ENCODE measurements around the gene CLCN6. TPM values are rescaled to one million over a fixed set of nuclear protein-coding genes. Genes with fewer than 3 reads are reported as not detected.

CLCN6 gene, protein sequence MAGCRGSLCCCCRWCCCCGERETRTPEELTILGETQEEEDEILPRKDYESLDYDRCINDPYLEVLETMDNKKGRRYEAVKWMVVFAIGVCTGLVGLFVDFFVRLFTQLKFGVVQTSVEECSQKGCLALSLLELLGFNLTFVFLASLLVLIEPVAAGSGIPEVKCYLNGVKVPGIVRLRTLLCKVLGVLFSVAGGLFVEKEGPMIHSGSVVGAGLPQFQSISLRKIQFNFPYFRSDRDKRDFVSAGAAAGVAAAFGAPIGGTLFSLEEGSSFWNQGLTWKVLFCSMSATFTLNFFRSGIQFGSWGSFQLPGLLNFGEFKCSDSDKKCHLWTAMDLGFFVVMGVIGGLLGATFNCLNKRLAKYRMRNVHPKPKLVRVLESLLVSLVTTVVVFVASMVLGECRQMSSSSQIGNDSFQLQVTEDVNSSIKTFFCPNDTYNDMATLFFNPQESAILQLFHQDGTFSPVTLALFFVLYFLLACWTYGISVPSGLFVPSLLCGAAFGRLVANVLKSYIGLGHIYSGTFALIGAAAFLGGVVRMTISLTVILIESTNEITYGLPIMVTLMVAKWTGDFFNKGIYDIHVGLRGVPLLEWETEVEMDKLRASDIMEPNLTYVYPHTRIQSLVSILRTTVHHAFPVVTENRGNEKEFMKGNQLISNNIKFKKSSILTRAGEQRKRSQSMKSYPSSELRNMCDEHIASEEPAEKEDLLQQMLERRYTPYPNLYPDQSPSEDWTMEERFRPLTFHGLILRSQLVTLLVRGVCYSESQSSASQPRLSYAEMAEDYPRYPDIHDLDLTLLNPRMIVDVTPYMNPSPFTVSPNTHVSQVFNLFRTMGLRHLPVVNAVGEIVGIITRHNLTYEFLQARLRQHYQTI
- 10 to 100 TPM; 19.7 to 20.9 TPM for total RNA-seq

DNA sequence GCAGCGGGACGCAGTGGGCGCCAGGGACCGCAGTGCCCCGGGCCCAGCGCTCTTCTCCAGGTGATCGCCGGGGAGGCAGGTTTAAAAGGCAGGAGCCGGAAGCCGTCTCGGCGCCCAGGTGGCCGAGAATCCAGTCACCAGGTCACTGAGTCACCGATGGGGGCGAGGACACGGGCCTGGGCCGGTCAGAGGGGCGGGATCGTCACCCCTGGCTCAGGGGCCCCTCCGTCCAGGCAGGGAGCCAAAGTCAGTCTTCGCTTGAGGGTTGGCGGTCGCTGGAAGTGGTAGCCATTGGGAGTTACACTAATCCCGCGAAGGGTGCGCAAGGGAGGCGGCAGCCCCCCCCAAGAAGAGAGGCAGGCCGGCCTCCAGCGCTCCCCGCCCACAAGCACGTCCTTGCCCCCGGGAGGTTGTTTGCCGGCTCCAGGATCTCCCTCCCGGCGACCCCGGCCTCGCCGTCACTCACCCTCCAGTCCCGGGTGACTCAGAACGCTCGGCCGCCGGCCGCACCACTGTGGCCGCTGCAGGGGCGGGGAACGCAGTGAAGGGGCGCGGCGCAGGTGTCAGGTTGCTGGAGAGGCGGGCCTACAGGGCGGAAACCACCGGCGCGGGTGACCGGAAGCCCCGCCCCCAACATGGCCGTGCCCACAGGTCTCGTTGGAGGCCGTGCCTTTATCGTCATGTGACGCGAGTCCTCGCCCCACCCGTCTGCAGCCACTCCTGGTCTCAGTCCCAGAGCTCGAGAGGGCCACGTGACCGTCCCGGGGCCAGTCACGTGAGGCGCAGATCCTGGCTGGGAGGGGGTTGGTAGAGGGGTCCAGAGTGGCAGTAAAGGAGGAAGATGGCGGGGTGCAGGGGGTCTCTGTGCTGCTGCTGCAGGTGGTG is at the start of gene CLCN6, which contains the start of gene MTHFR:
TSS of gene CLCN6 (plus strand) at position 770 of the 885 bp plus-strand sequence. CDS start at position 842, 72 bp downstream.
TSS of gene MTHFR (minus strand) at position 543 of the 885 bp plus-strand sequence. CDS start 2,848 bp downstream, outside the sequence.
- CTCF ChIA-PET = interaction anchor here (1.0 to 2.1 kb wide), 4 partner anchors 33 to 156 kb away, joined by 3 to 7 read pairs (median 6); no protein-coding TSS in a partner anchor
- ATAC-seq (peak; percentile 88), DNase-seq (peak; percentile 99)
- H3K4me1 Mint-ChIP-seq (ENCODE audit: low read depth) = peaks cover 64% of the 10 kb centered on the region
- peak within 1 kb of the TSS; percentile 95 for H3K27ac Mint-ChIP-seq
- H3K9me3 Mint-ChIP-seq (ENCODE audit: insufficient read depth) = no peaks in the 10 kb centered on the region
- peaks cover 37% of the 10 kb centered on the region for H3K36me3 Mint-ChIP-seq (ENCODE audit: low read depth)
- peak within 1 kb of the TSS; percentile 97 for H3K4me3 Mint-ChIP-seq
- POLR2A ChIA-PET = interaction anchor here (1.0 to 4.6 kb wide), 3 partner anchors 103 to 124 kb away, joined by 3 to 103 read pairs (median 91); no protein-coding TSS in a partner anchor
- no peaks in the 10 kb centered on the region for H3K27me3 Mint-ChIP-seq (ENCODE audit: low read depth)

DNA sequence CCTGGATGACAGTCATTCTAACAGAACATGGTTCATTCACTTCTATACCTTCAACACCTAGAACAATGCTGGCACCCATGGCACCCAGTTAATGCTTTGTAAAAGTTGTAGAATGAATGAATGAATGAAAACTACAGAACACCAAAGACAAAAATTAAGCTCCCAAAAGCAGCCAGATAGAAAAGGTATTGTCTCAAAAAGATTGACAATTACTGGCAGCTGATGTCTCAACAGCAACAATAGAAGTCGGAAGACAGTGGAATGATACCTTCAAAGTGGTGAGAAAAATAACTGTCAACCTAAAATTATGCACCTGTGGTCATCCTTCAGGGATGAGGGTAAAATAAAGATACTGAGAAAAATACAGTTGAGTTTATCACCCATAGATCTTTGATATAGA is 48.9 kb upstream of the CLCN6 start:
- H3K9me3 Mint-ChIP-seq (ENCODE audit: insufficient read depth) = no peaks in the 10 kb centered on the region
- peaks cover 17% of the 10 kb centered on the region for H3K4me1 Mint-ChIP-seq (ENCODE audit: low read depth)

DNA sequence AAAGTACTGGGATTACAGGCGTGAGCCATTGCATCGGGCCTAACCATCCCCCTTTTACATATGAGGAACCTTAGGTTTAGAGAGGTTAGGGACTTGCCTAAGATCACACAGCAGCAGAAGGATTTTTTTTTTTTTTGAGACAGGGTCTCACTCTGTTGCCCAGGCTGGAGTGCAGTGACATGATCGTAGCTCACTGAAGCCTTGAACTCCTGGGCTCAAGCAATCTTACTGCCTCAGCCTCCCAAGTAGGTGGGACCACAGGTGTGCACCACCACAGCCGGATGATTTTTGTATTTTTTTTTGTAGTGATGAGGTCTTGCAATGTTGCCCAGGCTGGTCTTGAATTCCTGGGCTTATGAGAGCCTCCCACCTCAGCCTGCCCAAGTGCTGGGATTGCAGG is 46.2 kb upstream of the CLCN6 start:
- no peak for DNase-seq
- Mint-ChIP-seq H3K27me3 (ENCODE audit: low read depth) (peaks cover 27% of the 10 kb centered on the region), H3K27ac (no peak overlapping the region), H3K4me3 (no peak overlapping the region), H3K36me3 (ENCODE audit: low read depth) (no peaks in the 10 kb centered on the region), H3K9me3 (ENCODE audit: insufficient read depth) (no peaks in the 10 kb centered on the region), H3K4me1 (ENCODE audit: low read depth) (peaks cover 10% of the 10 kb centered on the region)
- ChIA-PET CTCF (no interaction called here), POLR2A (no interaction called here)
- ATAC-seq = no peak

More for the DNA sequence above, 48.9 kb upstream of the CLCN6 start:
- ATAC-seq (no peak), DNase-seq (no peak)
- H3K27ac Mint-ChIP-seq = no peak overlapping the region
- H3K4me3 Mint-ChIP-seq = no peak overlapping the region
- peaks cover 18% of the 10 kb centered on the region for H3K27me3 Mint-ChIP-seq (ENCODE audit: low read depth)
- CTCF ChIA-PET = no interaction called here
- H3K36me3 Mint-ChIP-seq (ENCODE audit: low read depth) = no peaks in the 10 kb centered on the region
- POLR2A ChIA-PET = interaction anchor here (0.7 kb wide), 1 partner anchor 52 kb away, joined by 3 read pairs; no protein-coding TSS in a partner anchor

DNA sequence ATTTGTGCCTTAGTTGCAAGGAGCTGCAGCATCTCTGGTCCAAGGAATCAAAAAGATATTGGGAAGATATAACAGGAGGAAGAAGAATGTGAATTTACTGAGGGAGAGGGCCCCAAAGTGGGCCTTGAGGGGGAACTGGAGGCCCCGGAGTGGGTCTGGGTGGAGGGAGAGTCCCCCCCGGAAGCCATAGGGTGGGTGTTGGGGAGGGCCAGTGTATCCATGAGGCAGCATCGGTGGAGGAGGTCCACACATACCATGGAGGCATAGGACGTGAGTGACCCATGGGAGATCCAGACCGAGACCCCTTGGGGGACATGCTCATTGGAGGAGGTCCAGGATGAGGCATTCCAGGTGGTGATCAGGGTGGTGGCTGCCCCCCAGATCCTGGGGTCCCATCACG is 44.7 kb upstream of the CLCN6 start:
- no peak for ATAC-seq
- peaks cover 10% of the 10 kb centered on the region for H3K4me1 Mint-ChIP-seq (ENCODE audit: low read depth)
- H3K27ac Mint-ChIP-seq = no peak overlapping the region
- no peak overlapping the region for H3K4me3 Mint-ChIP-seq
- H3K9me3 Mint-ChIP-seq (ENCODE audit: insufficient read depth) = no peaks in the 10 kb centered on the region
- DNase-seq = no peak
- peaks cover 27% of the 10 kb centered on the region for H3K27me3 Mint-ChIP-seq (ENCODE audit: low read depth)
- no peaks in the 10 kb centered on the region for H3K36me3 Mint-ChIP-seq (ENCODE audit: low read depth)
- ChIA-PET POLR2A (no interaction called here), CTCF (no interaction called here)

DNA sequence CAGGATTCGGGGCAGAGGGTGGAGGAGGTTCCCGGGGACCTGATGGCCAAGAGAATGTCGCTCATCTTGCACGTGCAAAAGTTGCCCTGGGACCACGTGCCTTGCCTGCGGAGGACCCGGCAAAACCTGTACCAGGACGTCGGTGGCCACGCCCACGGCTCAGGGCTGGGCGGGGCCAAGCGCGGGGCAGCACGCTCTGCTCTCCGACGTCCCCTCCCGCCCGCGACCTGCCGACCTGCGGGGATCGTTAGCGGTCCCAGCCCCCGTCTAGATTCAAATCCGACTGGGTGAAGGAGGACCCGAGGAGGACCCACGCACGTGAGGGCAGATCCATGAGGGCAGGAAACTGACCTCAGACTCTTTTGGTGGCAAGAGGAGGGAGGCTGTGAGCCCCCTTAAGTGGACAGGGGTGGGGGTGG is 44.0 kb upstream of the CLCN6 start, which contains the start of gene C1orf167:
TSS of gene C1orf167 (plus strand) at position 206 of the 419 bp plus-strand sequence. CDS start 2,208 bp downstream, outside the sequence.
- H3K36me3 Mint-ChIP-seq (ENCODE audit: low read depth) = no peaks in the 10 kb centered on the region
- DNase-seq (peak; percentile 34), ATAC-seq (peak; percentile 80)
- peaks cover 10% of the 10 kb centered on the region for H3K4me1 Mint-ChIP-seq (ENCODE audit: low read depth)
- H3K9me3 Mint-ChIP-seq (ENCODE audit: insufficient read depth) = no peaks in the 10 kb centered on the region
- POLR2A ChIA-PET = no interaction called here
- CTCF ChIA-PET = no interaction called here
- peaks cover 23% of the 10 kb centered on the region for H3K27me3 Mint-ChIP-seq (ENCODE audit: low read depth)
- no peak within 1 kb of the TSS for H3K27ac Mint-ChIP-seq
- no peak within 1 kb of the TSS for H3K4me3 Mint-ChIP-seq

DNA sequence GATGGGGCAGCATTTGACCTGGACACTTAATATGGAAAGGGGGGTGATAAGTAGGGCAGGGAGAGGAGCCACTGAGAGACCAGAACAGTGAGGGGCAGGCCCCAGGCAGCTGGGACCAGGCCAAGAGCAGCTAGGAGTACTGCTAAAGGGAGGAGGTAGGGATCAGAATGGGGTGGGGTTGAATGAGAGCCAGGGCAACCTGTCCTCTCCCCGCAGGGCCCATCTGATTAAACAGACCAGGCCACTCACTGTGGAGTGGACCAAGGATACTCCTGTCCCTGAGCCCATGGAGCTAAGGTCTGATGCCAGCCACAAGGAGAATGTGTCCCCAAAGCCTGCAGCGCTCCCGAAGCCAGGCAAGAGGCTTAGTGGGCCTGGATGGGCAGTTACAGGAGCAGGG is 41.9 kb upstream of the CLCN6 start:
- H3K36me3 Mint-ChIP-seq (ENCODE audit: low read depth) = no peaks in the 10 kb centered on the region
- H3K9me3 Mint-ChIP-seq (ENCODE audit: insufficient read depth) = no peaks in the 10 kb centered on the region
- POLR2A ChIA-PET = interaction anchor here (1.3 to 2.1 kb wide), 2 partner anchors 27 to 144 kb away, joined by 3 to 7 read pairs; no protein-coding TSS in a partner anchor
- no peak for DNase-seq
- H3K4me1 Mint-ChIP-seq (ENCODE audit: low read depth) = peaks cover 10% of the 10 kb centered on the region
- CTCF ChIA-PET = no interaction called here
- peaks cover 20% of the 10 kb centered on the region for H3K27me3 Mint-ChIP-seq (ENCODE audit: low read depth)
- no peak for ATAC-seq
- H3K4me3 Mint-ChIP-seq = no peak overlapping the region
- H3K27ac Mint-ChIP-seq = no peak overlapping the region

DNA sequence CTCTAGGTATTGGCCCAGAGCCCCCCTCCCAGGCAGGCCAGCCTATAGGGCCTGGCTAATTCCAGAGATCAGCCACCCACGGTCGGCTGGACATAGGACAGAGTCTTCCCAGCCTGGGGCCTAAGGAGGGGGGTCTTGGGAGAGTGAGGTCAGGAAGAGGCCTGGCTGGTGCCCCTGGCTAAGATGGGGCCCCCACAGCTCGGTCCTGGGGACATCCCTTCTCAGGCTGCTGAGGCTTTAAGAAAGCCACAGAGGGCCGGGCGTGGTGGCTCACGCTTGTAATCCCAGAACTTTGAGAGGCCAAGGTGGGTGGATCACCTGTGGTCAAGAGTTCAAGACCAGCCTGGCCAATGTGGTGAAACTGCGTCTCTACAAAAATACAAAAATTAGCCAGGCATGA is 41.5 kb upstream of the CLCN6 start:
- ChIA-PET CTCF (no interaction called here), POLR2A (interaction anchor here (1.3 to 2.1 kb wide), 3 partner anchors 27 to 143 kb away, joined by 3 to 7 read pairs (median 3); no protein-coding TSS in a partner anchor)
- peaks cover 10% of the 10 kb centered on the region for H3K4me1 Mint-ChIP-seq (ENCODE audit: low read depth)
- H3K27ac Mint-ChIP-seq = no peak overlapping the region
- no peak overlapping the region for H3K4me3 Mint-ChIP-seq
- no peak for DNase-seq
- H3K9me3 Mint-ChIP-seq (ENCODE audit: insufficient read depth) = no peaks in the 10 kb centered on the region
- peaks cover 18% of the 10 kb centered on the region for H3K27me3 Mint-ChIP-seq (ENCODE audit: low read depth)
- H3K36me3 Mint-ChIP-seq (ENCODE audit: low read depth) = no peaks in the 10 kb centered on the region
- ATAC-seq = no peak

DNA sequence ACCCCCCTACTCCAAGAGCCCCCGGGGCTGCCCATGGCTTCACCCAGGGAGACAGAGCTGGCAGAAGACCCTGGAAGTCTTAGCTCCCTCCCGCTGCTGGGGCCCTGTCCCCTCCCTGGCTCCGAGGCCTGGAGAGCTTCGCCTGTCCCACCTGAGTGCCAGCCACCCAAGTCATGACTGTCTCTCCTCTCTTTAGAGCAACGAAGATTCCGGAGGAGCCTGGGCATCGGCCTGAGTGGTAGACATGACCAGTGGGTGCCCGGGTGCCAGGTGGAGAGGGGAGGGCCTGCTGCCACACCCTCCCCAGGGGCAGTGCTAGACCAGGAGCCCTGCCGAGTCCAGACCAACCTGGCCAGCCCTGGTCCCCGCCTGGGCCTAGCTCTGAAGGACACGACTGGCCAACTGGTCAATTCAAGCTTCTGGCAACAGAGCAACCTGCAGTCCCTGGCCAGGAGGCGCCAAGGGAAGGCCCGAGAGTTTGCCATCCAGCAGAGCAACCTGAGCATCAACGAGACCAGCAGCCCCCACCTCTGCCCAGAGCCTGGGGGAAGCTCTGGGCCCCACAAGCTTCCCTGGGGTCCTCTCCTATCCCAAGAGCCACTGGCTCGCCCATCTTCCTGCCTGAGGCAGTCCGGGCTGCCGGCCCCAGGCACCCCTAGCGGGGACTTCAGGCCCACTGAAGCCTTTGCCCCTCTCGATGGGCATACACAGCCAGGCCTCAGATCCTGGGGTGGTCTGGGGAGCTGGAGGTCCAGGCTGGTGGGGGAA is 40.1 kb upstream of the CLCN6 start:
- DNase-seq = no peak
- H3K9me3 Mint-ChIP-seq (ENCODE audit: insufficient read depth) = no peaks in the 10 kb centered on the region
- peaks cover 10% of the 10 kb centered on the region for H3K4me1 Mint-ChIP-seq (ENCODE audit: low read depth)
- ATAC-seq = no peak
- H3K27me3 Mint-ChIP-seq (ENCODE audit: low read depth) = peaks cover 18% of the 10 kb centered on the region
- H3K4me3 Mint-ChIP-seq = no peak overlapping the region
- POLR2A ChIA-PET = interaction anchor here (1.0 to 2.1 kb wide), 4 partner anchors 29 to 142 kb away, joined by 3 to 7 read pairs (median 4); no protein-coding TSS in a partner anchor
- CTCF ChIA-PET = no interaction called here
- H3K27ac Mint-ChIP-seq = no peak overlapping the region
- H3K36me3 Mint-ChIP-seq (ENCODE audit: low read depth) = no peaks in the 10 kb centered on the region

DNA sequence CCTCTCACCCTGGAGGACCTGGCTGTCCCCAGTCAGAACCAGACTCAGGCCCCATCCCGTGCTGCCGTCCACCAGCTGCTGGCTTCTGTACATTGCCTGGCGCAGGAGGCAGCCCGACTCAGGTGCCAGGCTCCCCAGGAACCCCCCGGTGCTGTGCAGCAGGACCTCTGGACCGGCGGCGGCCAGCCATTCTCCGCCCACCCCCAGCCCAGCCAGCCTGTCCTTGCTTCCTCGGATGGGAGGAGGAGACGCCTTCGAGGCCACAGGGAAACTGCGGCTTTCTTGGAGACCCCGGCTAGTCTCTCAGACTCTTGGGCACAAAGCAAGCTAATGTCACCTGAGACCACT is 39.6 kb upstream of the CLCN6 start:
- CTCF ChIA-PET = no interaction called here
- Mint-ChIP-seq H3K27me3 (ENCODE audit: low read depth) (peaks cover 14% of the 10 kb centered on the region), H3K4me1 (ENCODE audit: low read depth) (peaks cover 6% of the 10 kb centered on the region), H3K36me3 (ENCODE audit: low read depth) (no peaks in the 10 kb centered on the region), H3K9me3 (ENCODE audit: insufficient read depth) (no peaks in the 10 kb centered on the region), H3K4me3 (no peak overlapping the region), H3K27ac (no peak overlapping the region)
- no peak for DNase-seq
- POLR2A ChIA-PET = interaction anchor here (1.0 kb wide), 1 partner anchor 141 kb away, joined by 4 read pairs; no protein-coding TSS in a partner anchor
- no peak for ATAC-seq

DNA sequence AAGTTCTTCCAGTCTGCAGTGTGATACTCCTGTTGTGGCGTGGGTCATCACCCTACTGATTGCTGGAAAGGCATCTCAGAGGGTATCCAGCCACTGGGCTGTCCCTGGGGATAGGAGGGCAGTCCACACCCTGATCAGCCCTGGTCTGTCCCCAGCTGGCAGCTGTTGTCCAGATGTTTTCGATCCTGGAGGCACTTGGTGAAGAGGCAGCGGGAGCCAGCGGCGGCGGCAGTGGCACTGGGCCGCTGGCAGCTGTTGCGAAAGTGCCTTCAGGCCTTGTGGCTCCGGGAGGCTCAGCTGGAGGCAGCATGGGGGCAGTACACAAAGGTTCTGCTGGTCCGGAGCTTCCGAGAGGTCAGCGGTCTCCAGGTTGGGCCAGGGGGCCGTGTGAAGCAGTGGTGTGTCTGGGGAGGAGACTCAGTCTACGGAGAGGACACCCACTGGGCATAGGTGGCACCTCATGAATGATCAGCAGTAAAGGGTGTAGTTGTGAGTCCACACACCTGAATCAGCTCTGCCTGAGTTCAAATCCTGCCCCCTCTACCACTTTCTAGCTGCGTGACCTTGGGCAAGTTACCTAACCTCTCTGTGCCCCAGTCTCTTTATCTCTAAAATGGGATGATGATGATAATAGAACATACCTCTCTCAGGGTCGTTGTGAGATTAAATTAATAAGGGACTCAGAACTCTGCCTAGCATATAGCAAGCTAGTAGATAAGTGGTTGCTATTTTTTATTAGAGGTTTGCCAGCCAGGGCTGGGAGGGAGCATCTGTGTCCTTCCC is 37.9 kb upstream of the CLCN6 start:
- no peak overlapping the region for H3K27ac Mint-ChIP-seq
- no peaks in the 10 kb centered on the region for H3K4me1 Mint-ChIP-seq (ENCODE audit: low read depth)
- H3K9me3 Mint-ChIP-seq (ENCODE audit: insufficient read depth) = no peaks in the 10 kb centered on the region
- DNase-seq = no peak
- H3K27me3 Mint-ChIP-seq (ENCODE audit: low read depth) = no peaks in the 10 kb centered on the region
- POLR2A ChIA-PET = interaction anchor here (1.5 kb wide), 1 partner anchor 140 kb away, joined by 3 read pairs; no protein-coding TSS in a partner anchor
- H3K36me3 Mint-ChIP-seq (ENCODE audit: low read depth) = no peaks in the 10 kb centered on the region
- H3K4me3 Mint-ChIP-seq = no peak overlapping the region
- ATAC-seq = no peak
- CTCF ChIA-PET = no interaction called here
